PC-3 (cell line): ENCODE data around the gene TANK. TPM values are rescaled to one million over a fixed set of nuclear protein-coding genes. Genes with fewer than 3 reads are reported as not detected.

Source experiments
- ATAC-seq: fragments of 200-7000 bp; cut with Tn5 transposase; 2 replicates; pipeline ENCODE4 v1.9.1; 2020; ENCODE audit warnings: mild to moderate bottlenecking, moderate library complexity
- BruUV-seq: library from RNA; stranded (reverse); fragments of 400-500 nt; replicated peaks from 2 replicates; lab custom pipeline; 2021; lab: Mats Ljungman, UMichigan
- CTCF ChIA-PET: fragments of 300-600 bp; sonication (Branson Sonifier 250); formaldehyde crosslinking; loops from one replicate; lab custom pipeline; 2022; ENCODE audit warnings: antibody characterized with exemption; lab: Charles Lee
- POLR2A ChIA-PET: fragments of 300-600 bp; sonication (Branson Sonifier 250); formaldehyde crosslinking; loops from one replicate; lab custom pipeline; 2022; ENCODE audit warnings: antibody characterized with exemption; ENCODE audit not compliant: unreplicated experiment; lab: Charles Lee
- DNase-seq: peaks from one replicate; pipeline ENCODE4 v3.0.0-alpha.2; 2015
- H2AFZ ChIP-seq: fragments of 300-600 bp; sonication (generic); 2 replicates; pipeline ENCODE4 v1.6.0; 2016; ENCODE audit warnings: antibody characterized with exemption, low read length
- H3F3A ChIP-seq: fragments of 300-600 bp; sonication (generic); one replicate; pipeline ENCODE4 v1.6.0; 2017; ENCODE audit warnings: antibody characterized with exemption, low read length, control low read depth, mild to moderate bottlenecking; ENCODE audit not compliant: unreplicated experiment
- H3K27ac ChIP-seq: fragments of 300-600 bp; sonication (generic); 2 replicates; pipeline ENCODE4 v1.5.1; 2016; ENCODE audit warnings: mild to moderate bottlenecking, low read length
- H3K27me3 ChIP-seq: fragments of 300-600 bp; sonication (generic); 2 replicates; pipeline ENCODE4 v1.6.1; 2016; ENCODE audit warnings: low read length, mixed read lengths
- H3K36me3 ChIP-seq: fragments of 300-600 bp; sonication (generic); 2 replicates; pipeline ENCODE4 v1.6.1; 2016; ENCODE audit warnings: low read depth, mixed run types, low read length, mixed read lengths
- H3K4me1 ChIP-seq: fragments of 300-600 bp; sonication (generic); 2 replicates; pipeline ENCODE4 v1.5.1; 2016; ENCODE audit warnings: low read length; ENCODE audit not compliant: insufficient read depth
- H3K4me2 ChIP-seq: fragments of 300-600 bp; sonication (generic); 2 replicates; pipeline ENCODE4 v1.6.0; 2016; ENCODE audit warnings: low read length
- H3K4me3 ChIP-seq: fragments of 300-600 bp; sonication (generic); 2 replicates; pipeline ENCODE4 v1.5.1; 2016; ENCODE audit warnings: mild to moderate bottlenecking, low read length, mixed read lengths
- H3K79me2 ChIP-seq: fragments of 300-600 bp; sonication (generic); 2 replicates; pipeline ENCODE4 v1.6.1; 2017; ENCODE audit warnings: low read length, mixed read lengths
- H3K9ac ChIP-seq: fragments of 300-600 bp; sonication (generic); 2 replicates; pipeline ENCODE4 v1.6.0; 2016; ENCODE audit warnings: mild to moderate bottlenecking, low read length
- H3K9me2 ChIP-seq: fragments of 300-600 bp; sonication (generic); replicated peaks from 2 replicates; pipeline ENCODE4 v1.6.1; 2016; ENCODE audit warnings: mixed run types, low read length, mixed read lengths
- H3K9me3 ChIP-seq: fragments of 300-600 bp; sonication (generic); 2 replicates; pipeline ENCODE4 v1.6.1; 2016; ENCODE audit warnings: low read length, mixed read lengths
- H4K20me1 ChIP-seq: fragments of 300-600 bp; sonication (generic); 2 replicates; pipeline ENCODE4 v1.6.1; 2016; ENCODE audit warnings: low read length, mixed read lengths
- CTCF ChIP-seq: fragments of 300-600 bp; sonication (generic); conservative IDR thresholded peaks from 2 replicates; pipeline ENCODE4 v1.5.1; 2017; ENCODE audit warnings: antibody characterized with exemption, low read depth, mild to moderate bottlenecking, low read length
- EZH2 ChIP-seq: fragments of 300-600 bp; sonication (generic); IDR thresholded peaks from one replicate; pipeline ENCODE4 v1.6.1; 2017; ENCODE audit warnings: antibody characterized with exemption, mild to moderate bottlenecking, low read length; ENCODE audit not compliant: unreplicated experiment
- EZH2phosphoT487 ChIP-seq: fragments of 300-600 bp; sonication (generic); IDR thresholded peaks from 2 replicates; pipeline ENCODE4 v1.6.1; 2018; ENCODE audit warnings: mild to moderate bottlenecking, antibody characterized with exemption, low read length, borderline replicate concordance
- intact Hi-C: fragments of 100-400 bp; cut with micrococcal nuclease; formaldehyde crosslinking; loops from 2 replicates; pipeline ENCODE4 v1.9.0; 2023
- total RNA-seq: library from RNA; depleted of rRNA; stranded (reverse); fragments of >200 nt; gene quantifications from 2 replicates; pipeline ENCODE4 v1.2.3, GENCODE V29; 2014

The TANK gene
- total RNA-seq, 1 experiment from 2014 or later, result 23.7 TPM

GRCh38 chr2:161207941-161208340 is 47.7 kb downstream of the TANK start:
- no peaks in the 10 kb centered on the region for H3K79me2 ChIP-seq
- H3K27ac ChIP-seq, result no peak overlapping the region
- CTCF ChIA-PET, result no interaction called here
- POLR2A ChIA-PET, result no interaction called here
- ATAC-seq, result no peak
- no TSS peak for BruUV-seq
- H3K9me2 ChIP-seq, result no peaks in the 10 kb centered on the region
- H3K27me3 ChIP-seq, result no peaks in the 10 kb centered on the region
- no peaks in the 10 kb centered on the region for H3F3A ChIP-seq
- H2AFZ ChIP-seq, result no peak overlapping the region
- no peak for DNase-seq
- H3K9ac ChIP-seq, result no peak overlapping the region
- no peak overlapping the region for H3K4me2 ChIP-seq
- TF ChIP-seq EZH2phosphoT487 (no peak), EZH2 (no peak), CTCF (no peak)
- intact Hi-C loops, result loop anchor here (5.0 kb wide), 1 partner anchor 46 kb away; the partner anchor contains the start of gene TANK
- H3K9me3 ChIP-seq, result no peaks in the 10 kb centered on the region
- no peaks in the 10 kb centered on the region for H4K20me1 ChIP-seq
- peaks cover 12% of the 10 kb centered on the region for H3K4me1 ChIP-seq
- H3K4me3 ChIP-seq, result no peak overlapping the region
- H3K36me3 ChIP-seq, result peaks cover 18% of the 10 kb centered on the region

DNA sequence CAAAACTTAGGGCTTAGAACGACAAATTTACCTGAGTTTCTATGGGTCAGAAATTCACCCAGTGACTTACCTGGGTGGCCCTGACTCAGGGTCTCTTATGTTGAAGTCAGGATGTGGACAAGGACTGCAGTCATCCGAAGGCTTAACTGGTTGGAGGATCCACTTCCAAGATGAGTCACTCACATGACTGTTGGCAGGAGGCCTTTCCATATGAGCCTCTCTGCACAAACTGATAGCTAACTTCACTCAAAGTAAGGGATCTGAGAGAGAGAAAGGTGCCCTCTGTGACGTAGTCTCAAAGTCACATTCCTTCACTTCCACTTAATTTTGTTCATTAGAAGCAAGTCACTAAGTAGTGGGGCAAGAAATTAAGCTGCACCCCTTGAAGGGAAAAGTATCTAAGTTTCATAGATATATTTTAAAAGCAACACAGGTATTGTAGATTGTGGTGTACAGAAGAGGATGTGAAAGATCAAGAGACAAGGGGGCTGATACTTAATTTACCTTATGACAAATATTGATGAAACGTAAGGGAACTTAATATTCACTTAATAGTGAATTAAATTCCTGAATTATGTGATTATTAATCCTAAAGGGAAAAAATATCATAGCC is 48.4 kb downstream of the TANK start:
- no peak overlapping the region for H3K4me3 ChIP-seq
- DNase-seq, result peak; percentile 87
- no TSS peak for BruUV-seq
- peaks cover 12% of the 10 kb centered on the region for H3K4me1 ChIP-seq
- no peaks in the 10 kb centered on the region for H3K79me2 ChIP-seq
- peak; percentile 99 for ATAC-seq
- no peaks in the 10 kb centered on the region for H3F3A ChIP-seq
- H3K27ac ChIP-seq, result no peak overlapping the region
- no peak for TF ChIP-seq EZH2
- no peak for TF ChIP-seq CTCF
- no peak for TF ChIP-seq EZH2phosphoT487
- no peak overlapping the region for H3K9ac ChIP-seq
- ChIA-PET POLR2A (interaction anchor here (0.6 kb wide), 1 partner anchor 81 kb away, joined by 4 read pairs; no protein-coding TSS in a partner anchor), CTCF (no interaction called here)
- H3K27me3 ChIP-seq, result no peaks in the 10 kb centered on the region
- H3K9me2 ChIP-seq, result no peaks in the 10 kb centered on the region
- H3K36me3 ChIP-seq, result peaks cover 16% of the 10 kb centered on the region
- 0 out of 2 replicates have a peak overlapping the region, but pooled peaks have one; percentile 19 for H3K4me2 ChIP-seq
- intact Hi-C loops, result loop anchor here (5.0 kb wide), 1 partner anchor 46 kb away; the partner anchor contains the start of gene TANK
- H3K9me3 ChIP-seq, result no peaks in the 10 kb centered on the region
- no peaks in the 10 kb centered on the region for H4K20me1 ChIP-seq
- H2AFZ ChIP-seq, result no peak overlapping the region

GRCh38 chr2:161209902-161210301 is 49.7 kb downstream of the TANK start:
- H2AFZ ChIP-seq, result no peak overlapping the region
- no peak overlapping the region for H3K9ac ChIP-seq
- DNase-seq (no peak), ATAC-seq (no peak)
- TF ChIP-seq EZH2phosphoT487, result no peak
- H3K9me3 ChIP-seq, result no peaks in the 10 kb centered on the region
- no peak overlapping the region for H3K4me3 ChIP-seq
- intact Hi-C loops, result loop anchor here (5.0 kb wide), 1 partner anchor 48 kb away; the partner anchor contains the start of gene TANK
- peaks cover 5% of the 10 kb centered on the region; the same call in 1 of the 2 replicates for H3K36me3 ChIP-seq
- no peaks in the 10 kb centered on the region for H3K79me2 ChIP-seq
- no peak overlapping the region for H3K27ac ChIP-seq
- no peaks in the 10 kb centered on the region for H3K9me2 ChIP-seq
- no TSS peak for BruUV-seq
- H4K20me1 ChIP-seq, result no peaks in the 10 kb centered on the region
- H3K4me1 ChIP-seq, result peaks cover 12% of the 10 kb centered on the region
- ChIA-PET CTCF (no interaction called here), POLR2A (no interaction called here)
- H3K4me2 ChIP-seq, result no peak overlapping the region
- H3F3A ChIP-seq, result no peaks in the 10 kb centered on the region
- no peaks in the 10 kb centered on the region for H3K27me3 ChIP-seq
